Ovary (tissue), 9 donors: Measurements from ENCODE around the gene GOSR1. TPM values are rescaled to one million over a fixed set of nuclear protein-coding genes. Genes with fewer than 3 reads are reported as not detected.
"Not testable (repeated sequence)": the region's sequence is repeated elsewhere in the genome, so short reads cannot be mapped to it uniquely, and the experiment has no call there.

ENCODE experiments used
- DNase-seq, 5 donors: peaks; one replicate each; pipeline ENCODE4 v3.0.0-alpha.2; 2019 to 2020
- H3K27ac ChIP-seq, 2 donors: fragments of 200-600 bp; one replicate each; pipeline versions ENCODE4 v1.5.1 to v1.8.0; 2019 to 2022
- H3K27me3 ChIP-seq: fragments of 200-600 bp; one replicate; pipeline ENCODE4 v1.8.0; 2022
- H3K36me3 ChIP-seq: fragments of 200-600 bp; sonication (generic); one replicate; pipeline ENCODE4 v1.5.1; 2019
- H3K4me1 ChIP-seq: one replicate; pipeline ENCODE4 v1.8.1; 2013; ENCODE audit warnings: mild to moderate bottlenecking, moderate library complexity; ENCODE audit not compliant: insufficient read depth
- H3K4me3 ChIP-seq: fragments of 200-600 bp; sonication (generic); one replicate; pipeline ENCODE4 v1.5.1; 2017
- H3K9me3 ChIP-seq, 2 donors: fragments of 200-600 bp in 1 of 2; sonication (generic) in 1 of 2; one replicate each; pipeline versions ENCODE4 v1.5.1 to v1.8.1; 2013 to 2019; ENCODE audit warnings: mild to moderate bottlenecking in 1 of 2, moderate library complexity in 1 of 2
- EP300 ChIP-seq: sonication (generic); formaldehyde crosslinking; IDR thresholded peaks from one replicate; pipeline ENCODE4 v1.6.1; 2017; ENCODE audit warnings: antibody characterized with exemption
- POLR2A ChIP-seq: fragments of 450-650 bp; IDR thresholded peaks from one replicate; pipeline ENCODE4 v1.6.1; 2017; ENCODE audit warnings: antibody characterized with exemption, mild to moderate bottlenecking, moderate library complexity
- WGBS, 3 donors: extraction: QIAGEN DNeasy Blood & Tissue Kit in 1 of 3; methylation state at CpG; one replicate each; pipeline versions ENCODE4 v1.1.5 to v1.1.7; 2013 to 2017; 5-methylcytosine and 5-hydroxymethylcytosine counted together
- intact Hi-C, 4 donors: fragments of 100-400 bp; cut with DNase I; formaldehyde crosslinking; loops; one replicate each; pipeline versions ENCODE4 v1.11.0 to v1.15.1; 2022 to 2023
- polyA plus RNA-seq, 2 donors: library from polyadenylated mRNA; stranded (reverse); fragments of 200-250 nt in 1 of 2; fragments of 350-450 nt in 1 of 2; fragmentation: Illumina TruSeq in 1 of 2; extraction: RNeasy Lipid Tissue Mini Kit (QIAGEN cat#74804) in 1 of 2; gene quantifications; one replicate each; pipeline ENCODE4 v1.2.3, GENCODE V29; 2013 to 2014
- total RNA-seq, 7 donors: library from RNA; depleted of rRNA in 2 of 7; stranded (reverse); fragments of >200 nt in 2 of 7; fragmentation: NEBNext Ultra II Directional in 3 of 7; extraction: Animal tissue kit (Norgen Biotek cat#: 25700) in 3 of 7; gene quantifications; one replicate each; pipeline versions ENCODE4 v1.1.0 to v1.2.4, GENCODE V29; 2016 to 2023
- TF ChIP-seq, protein P1 (sequence below), 3 donors: fragments of 450-650 bp in 2 of 3; fragments of 200-600 bp in 1 of 3; IDR thresholded peaks; one replicate each; pipeline versions ENCODE4 v1.5.1 to v1.8.0; 2016 to 2022; ENCODE audit warnings: antibody characterized with exemption in 3 of 3, mild to moderate bottlenecking in 1 of 3
- donor health status: DM: no; HTN: no; CAD: no; lungs with moderate emphysema.
- donor health status: DM: no; HTN: no; CAD: no.
- donor health status: Bipolar disorder and iron deficiency.
- donor health status: DM: yes; HTN: yes; CAD: no.
- donor health status: DM: no; HTN: no; CAD: no.
- donor health status: DM: yes; HTN: yes; CAD: no.

GOSR1 gene
- total and polyA plus RNA-seq, 9 donors, result 19.1 to 66.9 (median 53.9) TPM

DNA sequence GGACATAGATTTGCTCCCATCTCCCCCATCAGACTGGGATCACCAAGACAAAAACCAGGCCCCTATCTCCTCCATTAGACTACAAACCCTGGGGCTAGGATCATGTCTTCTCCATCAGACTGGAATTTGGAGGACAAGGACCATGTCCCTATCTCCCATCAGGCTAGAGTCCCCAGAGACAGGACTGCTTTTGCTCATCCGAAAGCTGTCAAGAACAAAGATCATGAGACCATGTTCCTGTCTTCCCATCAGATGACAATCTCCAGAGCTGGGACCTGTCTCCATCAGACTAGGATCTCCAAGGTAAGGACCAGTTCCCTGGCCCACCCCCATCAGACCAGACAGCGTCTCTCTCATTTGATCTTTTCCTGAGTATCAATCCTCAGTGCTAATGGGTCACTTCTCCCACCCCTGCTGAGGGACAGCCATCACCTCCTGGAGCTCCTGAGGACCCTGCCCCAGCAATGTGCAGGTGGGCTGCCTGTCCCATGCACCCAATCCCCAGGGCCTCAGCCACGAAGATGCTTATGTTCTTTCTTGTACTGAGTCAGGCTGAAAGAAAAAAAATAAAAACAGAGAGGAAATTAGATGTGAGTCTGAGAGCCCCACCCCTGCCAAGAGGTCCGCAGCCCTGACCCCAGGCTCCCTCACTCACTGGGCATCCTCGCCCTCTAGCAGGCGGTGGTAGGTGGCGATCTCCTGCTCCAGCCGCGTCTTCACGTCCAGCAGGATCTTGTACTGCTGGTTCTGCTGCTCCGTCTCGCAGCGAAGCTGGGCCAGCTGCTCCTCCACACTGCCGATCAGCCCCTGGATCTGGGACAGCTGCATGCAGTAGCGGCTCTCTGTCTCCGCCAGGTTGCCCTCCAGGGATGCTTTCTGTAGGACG lies 90.3 kb downstream of the GOSR1 start:
- Histone ChIP-seq H3K4me1 (no peaks in the 10 kb centered on the region), H3K9me3 (no peaks in the 10 kb centered on the region), H3K27ac (no peak overlapping the region), H3K27me3 (no peaks in the 10 kb centered on the region), H3K4me3 (no peak overlapping the region), H3K36me3 (no peaks in the 10 kb centered on the region)
- WGBS, 3 donors, result 69 to 80% (median 70%) methylated on average over 17 of the region's 17 CpGs
- DNase-seq, result no peak
- intact Hi-C loops, result no loop called here
- TF ChIP-seq EP300, result no peak
- TF ChIP-seq, protein P1, sequence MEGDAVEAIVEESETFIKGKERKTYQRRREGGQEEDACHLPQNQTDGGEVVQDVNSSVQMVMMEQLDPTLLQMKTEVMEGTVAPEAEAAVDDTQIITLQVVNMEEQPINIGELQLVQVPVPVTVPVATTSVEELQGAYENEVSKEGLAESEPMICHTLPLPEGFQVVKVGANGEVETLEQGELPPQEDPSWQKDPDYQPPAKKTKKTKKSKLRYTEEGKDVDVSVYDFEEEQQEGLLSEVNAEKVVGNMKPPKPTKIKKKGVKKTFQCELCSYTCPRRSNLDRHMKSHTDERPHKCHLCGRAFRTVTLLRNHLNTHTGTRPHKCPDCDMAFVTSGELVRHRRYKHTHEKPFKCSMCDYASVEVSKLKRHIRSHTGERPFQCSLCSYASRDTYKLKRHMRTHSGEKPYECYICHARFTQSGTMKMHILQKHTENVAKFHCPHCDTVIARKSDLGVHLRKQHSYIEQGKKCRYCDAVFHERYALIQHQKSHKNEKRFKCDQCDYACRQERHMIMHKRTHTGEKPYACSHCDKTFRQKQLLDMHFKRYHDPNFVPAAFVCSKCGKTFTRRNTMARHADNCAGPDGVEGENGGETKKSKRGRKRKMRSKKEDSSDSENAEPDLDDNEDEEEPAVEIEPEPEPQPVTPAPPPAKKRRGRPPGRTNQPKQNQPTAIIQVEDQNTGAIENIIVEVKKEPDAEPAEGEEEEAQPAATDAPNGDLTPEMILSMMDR (IDR thresholded peaks at IDR 0.05), result no peak

DNA sequence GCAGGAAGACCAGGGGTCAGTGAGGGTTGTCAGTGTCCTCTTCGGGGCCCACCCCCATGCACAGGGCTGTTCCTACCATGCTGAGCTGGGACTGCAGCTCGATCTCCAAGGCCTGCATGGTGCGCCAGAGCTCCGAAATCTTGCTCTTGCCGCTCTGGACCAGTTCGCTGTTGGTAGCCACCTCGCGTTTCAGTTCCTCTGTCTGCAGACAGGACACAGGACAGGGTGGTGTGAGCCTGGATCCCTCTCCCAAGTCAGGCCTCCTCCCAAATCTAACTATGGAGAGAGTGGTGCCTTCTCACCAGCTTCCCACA lies 90.9 kb downstream of the GOSR1 start:
- no peaks in the 10 kb centered on the region for H3K4me1 ChIP-seq
- DNase-seq, result no peak
- TF ChIP-seq, protein P1 (IDR thresholded peaks at IDR 0.05), result no peak
- TF ChIP-seq EP300, result no peak
- no peak for TF ChIP-seq POLR2A
- H3K4me3 ChIP-seq, result no peak overlapping the region
- H3K36me3 ChIP-seq, result no peaks in the 10 kb centered on the region
- 63 to 79% (median 69%) methylated on average over 7 to 8 of the region's 8 CpGs for WGBS, 3 donors
- H3K27me3 ChIP-seq, result no peaks in the 10 kb centered on the region
- no peaks in the 10 kb centered on the region for H3K9me3 ChIP-seq
- no peak overlapping the region for H3K27ac ChIP-seq
- intact Hi-C loops, result no loop called here

DNA sequence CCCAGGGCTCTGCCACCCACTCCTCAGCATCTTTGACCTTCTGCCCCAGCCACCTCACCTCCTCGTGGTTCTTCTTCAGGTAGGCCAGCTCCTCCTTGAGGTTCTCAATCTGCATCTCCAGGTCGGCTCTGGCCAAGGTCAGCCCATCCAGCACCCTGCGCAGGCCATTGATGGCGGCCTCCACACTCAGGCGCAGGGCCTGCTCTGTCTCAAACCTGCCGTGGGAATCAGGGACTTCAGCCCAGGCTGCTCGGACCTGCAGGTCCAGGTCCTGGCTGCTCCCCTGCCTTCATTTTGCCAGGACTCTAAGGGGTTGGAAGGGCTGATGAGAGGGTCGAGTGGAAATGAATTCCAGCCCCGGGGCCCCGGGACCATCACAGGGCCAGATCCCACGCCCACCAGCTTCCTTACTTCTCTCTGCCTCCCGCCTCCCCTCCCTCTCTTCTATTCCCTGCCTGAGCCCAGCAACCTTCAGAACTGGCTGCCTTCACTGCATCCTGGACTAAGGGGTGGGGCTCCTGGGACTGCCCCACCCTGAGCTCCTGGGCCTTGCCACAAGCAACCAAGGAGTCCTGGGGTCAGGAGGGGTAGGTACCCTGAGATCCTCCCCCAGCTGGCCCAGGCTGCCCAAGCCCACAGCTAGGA lies 92.4 kb downstream of the GOSR1 start:
- WGBS, 3 donors, result 76 to 83% (median 83%) methylated on average over 12 of the region's 12 CpGs
- H3K4me1 ChIP-seq, H3K36me3 ChIP-seq, H3K9me3 ChIP-seq, H3K27me3 ChIP-seq, DNase-seq, H3K27ac ChIP-seq, H3K4me3 ChIP-seq, intact Hi-C loops: not testable (repeated sequence)

DNA sequence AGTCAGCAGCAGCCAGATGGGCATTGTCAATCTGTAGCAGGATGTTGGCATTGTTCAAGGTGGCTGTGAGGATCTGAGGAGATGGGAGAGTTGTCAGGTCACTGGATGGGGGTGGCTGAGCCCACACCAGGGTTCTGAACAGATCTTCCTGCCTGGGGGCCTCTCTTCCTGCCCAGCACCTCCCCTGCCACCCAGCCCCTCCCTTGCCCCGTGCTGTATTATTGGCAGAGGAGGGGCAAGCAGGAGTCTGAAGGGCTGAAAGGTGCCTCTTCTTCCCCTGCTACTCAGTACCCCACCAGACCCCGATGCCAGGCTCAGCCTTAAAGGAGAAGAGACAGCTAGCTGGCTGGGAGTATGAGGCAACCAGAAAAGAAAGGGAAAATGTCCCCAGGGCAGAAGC lies 93.0 kb downstream of the GOSR1 start:
- intact Hi-C loops, result no loop called here
- Histone ChIP-seq H3K4me1 (no peaks in the 10 kb centered on the region), H3K4me3 (no peak overlapping the region), H3K9me3 (no peaks in the 10 kb centered on the region), H3K27ac (no peak overlapping the region), H3K36me3 (no peaks in the 10 kb centered on the region), H3K27me3 (no peaks in the 10 kb centered on the region)
- no peak for TF ChIP-seq EP300
- TF ChIP-seq POLR2A, result no peak
- TF ChIP-seq, protein P1 (IDR thresholded peaks at IDR 0.05), result no peak
- DNase-seq, result peak in 1 of 5 donors; percentile 13
- 21 to 53% (median 32%) methylated on average over 2 of the region's 2 CpGs for WGBS, 3 donors
